NCI-H524 treated with DMSO at 0.1 percent for 48 hours (cell line): Measurements from ENCODE around the gene RPS26.
"Not testable (repeated sequence)": the region's sequence is repeated elsewhere in the genome, so short reads cannot be mapped to it uniquely, and the experiment has no call there.

Experiments used
- DNase-seq: peaks from one replicate; lab custom pipeline; 2025; lab: John Stamatoyannopoulos, UW

Gene RPS26

DNA sequence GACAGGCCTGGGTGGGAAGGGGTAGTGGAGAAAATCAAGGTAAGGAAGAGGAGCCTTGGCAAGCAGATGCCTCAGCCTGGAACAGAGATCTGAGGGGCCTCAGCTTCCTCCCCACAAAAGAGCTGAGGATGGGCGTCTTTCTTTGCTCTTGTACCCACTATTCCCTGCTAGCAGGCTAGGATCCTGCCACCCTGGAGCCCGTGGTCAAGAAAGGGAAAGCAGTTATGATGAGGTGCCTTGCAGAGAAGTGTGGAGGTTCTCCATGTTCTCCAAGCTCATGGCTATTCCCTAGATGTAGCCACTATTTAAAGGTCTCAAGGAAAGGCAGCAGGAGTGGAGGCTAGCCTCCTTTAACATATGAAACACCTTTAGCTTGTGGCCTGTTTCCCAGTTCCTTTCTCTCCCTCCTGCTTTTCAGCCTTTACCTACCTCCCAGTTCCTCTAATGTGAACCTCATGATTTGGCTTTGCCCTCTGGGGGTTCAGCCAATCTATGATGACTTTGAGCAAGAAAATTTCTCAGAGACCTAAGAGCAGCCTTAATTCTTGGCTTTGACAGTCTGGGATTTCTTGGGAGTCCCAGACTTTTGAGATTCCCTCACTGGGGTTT, 19.7 kb upstream of the RPS26 start:
- no peak for DNase-seq

DNA sequence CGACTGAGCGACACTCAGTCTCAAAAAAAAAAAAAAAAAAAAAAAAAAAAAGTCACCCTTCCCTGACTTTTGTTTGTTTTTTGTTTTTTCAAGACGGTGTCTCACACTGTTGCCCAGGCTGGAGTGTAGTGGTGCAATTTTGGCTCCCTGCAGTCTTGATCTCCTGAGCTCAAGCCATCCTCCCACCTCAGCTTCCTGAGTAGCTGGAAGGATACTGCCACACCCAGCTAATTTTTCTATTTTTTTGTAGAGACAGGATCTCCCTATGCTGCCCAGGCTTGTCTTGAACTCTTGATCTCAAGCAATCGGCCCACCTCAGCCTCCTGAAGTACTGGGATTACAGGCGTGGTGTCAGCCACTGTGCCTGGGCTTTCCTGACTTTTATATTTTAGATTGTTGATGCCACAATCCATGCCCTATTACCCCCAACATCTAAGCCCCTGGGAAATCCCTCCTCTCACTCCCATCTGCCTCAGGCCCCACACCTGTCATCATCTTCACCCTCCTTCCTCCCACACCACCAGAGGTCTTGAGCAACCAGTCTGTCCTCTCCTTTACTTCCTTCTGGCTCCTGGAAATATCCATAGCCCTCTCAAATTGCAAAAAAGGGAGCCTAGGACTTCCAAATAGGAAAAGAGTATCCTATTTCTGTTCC, 13.1 kb upstream of the RPS26 start:
- DNase-seq = no peak

DNA sequence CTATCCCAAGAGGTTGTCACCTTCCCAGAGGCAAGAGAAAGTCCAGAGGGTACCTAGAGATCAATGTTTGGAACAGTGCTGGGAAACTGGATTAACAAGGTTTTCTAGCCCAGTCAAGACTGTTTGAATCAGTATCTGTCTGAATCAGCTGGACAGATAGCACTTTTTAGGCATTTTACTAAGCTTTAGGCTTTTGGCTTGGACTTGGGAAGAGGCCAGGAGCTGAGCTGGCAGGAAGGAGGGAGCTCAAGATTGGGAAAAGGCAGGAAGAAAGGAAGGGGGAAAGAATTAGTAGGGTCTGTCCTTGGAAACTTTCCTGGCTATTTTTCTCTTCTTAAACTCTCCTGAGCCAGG, 12.6 kb upstream of the RPS26 start:
- no peak for DNase-seq

DNA sequence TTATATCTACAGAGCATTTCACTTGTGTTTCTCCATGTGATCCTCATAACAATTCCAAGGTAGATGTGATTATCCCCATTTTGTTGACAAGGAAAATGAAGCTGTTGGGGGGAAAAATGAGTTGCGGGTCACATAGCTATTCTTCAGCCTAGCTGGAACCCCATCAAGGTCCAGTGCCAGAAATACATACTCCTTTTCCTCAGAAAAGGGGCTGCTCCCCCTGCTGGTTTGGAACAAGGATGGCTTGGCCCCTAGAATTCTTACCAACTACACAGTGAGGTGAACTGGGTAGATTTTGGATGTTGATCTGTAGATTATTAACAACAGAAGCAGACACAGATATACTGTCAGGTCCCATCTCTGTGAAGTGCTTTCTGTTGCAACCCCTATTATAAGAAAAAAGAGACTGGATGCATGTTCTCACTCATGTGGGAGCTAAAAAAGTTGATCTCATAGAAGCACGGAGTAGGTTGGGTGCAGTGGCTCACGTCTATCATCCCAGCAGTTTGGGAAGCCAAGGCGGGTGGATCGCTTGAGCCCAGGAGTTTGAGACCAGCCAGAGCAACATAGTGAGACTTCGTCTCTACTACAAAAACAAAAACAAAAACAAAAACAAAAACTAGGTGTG, 11.9 kb upstream of the RPS26 start:
- no peak for DNase-seq

DNA sequence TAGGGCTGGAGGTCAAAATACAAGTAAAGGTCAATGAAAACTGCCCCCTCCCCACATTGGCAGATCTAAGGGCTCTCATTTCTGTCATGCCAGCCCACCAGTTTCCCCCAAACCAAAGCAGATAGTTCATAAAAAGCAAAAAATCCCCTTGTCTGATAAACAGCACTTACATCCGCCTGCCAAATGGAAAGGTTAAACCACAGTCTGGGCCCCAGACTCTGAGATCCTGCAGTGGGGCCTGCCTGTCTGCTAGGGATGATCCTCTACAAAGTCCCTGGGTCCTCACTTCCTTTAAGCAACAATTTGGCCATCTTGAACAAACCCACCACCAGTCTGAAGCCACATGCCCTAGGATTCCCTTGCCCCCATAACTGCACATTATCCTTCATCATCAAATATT, 9.7 kb upstream of the RPS26 start:
- no peak for DNase-seq

DNA sequence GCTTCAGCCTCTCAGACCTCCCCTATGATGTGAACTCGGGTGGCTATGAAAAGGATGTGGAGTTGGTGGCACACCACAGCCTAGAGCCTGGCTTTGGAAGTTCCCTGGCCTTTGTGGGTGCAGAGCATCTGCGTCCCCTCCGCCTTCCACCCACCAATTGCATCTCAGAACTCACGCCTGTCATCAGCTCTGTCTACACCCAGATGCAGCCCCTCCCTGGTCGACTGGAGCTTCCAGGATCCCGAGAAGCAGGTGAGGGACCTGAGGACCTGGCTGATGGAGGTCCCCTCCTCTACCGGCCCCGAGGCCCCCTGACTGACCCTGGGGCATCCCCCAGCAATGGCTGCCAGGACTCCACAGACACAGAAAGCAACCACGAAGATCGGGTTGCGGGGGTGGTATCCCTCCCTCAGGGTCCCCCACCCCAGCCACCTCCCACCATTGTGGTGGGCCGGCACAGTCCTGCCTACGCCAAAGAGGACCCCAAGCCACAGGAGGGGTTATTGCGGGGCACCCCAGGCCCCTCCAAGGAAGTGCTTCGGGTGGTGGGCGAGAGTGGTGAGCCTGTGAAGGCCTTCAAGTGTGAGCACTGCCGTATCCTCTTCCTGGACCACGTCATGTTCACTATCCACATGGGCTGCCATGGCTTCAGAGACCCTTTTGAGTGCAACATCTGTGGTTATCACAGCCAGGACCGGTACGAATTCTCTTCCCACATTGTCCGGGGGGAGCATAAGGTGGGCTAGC, 7.0 kb upstream of the RPS26 start:
- DNase-seq = no peak

DNA sequence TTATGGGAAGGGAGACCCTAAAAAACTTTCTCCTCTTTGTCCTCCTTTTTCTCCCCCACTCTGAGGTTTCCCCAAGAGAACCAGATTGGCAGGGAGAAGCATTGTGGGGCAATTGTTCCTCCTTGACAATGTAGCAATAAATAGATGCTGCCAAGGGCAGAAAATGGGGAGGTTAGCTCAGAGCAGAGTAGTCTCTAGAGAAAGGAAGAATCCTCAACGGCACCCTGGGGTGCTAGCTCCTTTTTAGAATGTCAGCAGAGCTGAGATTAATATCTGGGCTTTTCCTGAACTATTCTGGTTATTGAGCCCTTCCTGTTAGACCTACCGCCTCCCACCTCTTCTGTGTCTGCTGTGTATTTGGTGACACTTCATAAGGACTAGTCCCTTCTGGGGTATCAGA, 4.6 kb upstream of the RPS26 start:
- no peak for DNase-seq

DNA sequence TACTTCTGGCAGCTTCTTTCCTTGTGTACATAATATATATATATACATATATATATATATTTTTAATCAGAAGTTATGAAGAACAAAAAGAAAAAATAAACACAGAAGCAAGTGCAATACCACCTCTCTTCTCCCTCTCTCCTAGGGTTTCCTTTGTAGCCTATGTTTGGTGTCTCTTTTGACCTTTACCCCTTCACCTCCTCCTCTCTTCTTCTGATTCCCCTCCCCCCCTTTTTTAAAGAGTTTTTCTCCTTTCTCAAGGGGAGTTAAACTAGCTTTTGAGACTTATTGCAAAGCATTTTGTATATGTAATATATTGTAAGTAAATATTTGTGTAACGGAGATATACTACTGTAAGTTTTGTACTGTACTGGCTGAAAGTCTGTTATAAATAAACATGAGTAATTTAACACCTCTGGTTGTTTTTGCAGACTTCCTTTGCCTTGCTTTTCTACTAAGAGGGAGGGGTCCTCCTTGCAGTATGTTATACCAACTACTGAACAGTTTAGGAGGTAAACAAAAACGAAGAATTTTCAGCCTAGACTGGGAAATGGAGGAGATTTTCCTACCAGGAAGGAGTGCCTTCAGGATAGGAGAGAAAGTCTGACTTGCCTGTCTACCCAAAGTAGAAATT, 3.6 kb upstream of the RPS26 start:
- DNase-seq = no peak

DNA sequence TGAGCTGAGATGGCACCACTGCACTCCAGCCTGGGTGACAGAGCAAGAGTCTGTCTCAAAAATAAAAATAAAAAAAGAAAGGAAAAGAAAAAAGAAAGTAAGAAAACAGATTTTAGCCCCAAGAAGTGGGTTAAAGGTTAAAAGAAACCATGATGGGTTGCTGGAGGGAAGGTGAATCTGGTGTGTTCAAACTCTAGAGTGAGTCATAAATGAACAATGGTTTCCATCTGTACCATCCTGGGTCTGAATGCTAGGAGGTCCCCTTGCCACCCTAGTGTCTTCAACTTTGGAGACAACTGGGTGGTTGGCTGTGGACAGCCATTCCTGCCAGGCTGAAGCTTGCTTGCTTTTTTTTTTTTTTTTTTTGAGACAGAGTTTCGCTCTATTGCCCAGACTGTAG, 1.6 kb upstream of the RPS26 start:
- DNase-seq = no peak

DNA sequence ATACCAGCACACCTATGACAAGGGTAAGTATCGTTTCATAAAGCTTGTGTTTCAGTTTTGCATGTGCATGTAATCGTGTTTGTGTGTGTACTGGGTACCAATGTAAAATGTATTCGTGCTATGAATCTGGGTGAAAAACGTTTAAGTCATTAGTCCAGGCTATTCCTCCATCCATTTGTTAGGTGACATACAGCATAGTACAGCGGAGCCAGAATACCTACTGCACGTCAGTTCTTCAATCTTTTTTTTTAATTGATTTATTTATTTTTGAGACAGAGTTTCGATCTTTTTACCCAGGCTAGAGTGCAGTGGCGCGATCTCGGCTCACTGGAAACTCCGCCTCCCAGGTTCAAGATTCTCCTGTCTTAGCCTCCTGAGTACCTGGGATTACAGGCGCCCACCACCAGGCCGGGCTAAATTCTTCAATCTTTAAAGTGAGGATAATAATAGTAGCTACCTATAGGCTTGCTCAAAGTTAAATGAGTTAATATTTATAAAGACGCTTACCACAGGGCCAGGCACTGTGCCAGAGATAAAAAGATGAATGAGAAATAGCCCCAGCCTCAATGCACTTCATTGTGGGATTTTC, 661 bp upstream of the RPS26 start:
- DNase-seq = no peak

DNA sequence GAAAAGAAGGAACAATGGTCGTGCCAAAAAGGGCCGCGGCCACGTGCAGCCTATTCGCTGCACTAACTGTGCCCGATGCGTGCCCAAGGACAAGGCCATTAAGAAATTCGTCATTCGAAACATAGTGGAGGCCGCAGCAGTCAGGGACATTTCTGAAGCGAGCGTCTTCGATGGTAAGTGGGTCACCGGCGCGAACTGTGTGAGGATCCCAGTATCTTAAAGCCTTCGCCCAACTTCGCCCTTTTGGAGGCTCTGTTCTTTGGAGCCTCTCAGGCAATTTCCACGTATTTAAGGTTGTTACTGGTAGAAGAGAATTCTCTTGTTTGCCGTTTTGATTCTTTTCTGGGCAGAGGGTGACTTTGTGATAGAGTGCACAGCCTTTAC, 704 bp downstream of the RPS26 start:
- not testable (repeated sequence) for DNase-seq

DNA sequence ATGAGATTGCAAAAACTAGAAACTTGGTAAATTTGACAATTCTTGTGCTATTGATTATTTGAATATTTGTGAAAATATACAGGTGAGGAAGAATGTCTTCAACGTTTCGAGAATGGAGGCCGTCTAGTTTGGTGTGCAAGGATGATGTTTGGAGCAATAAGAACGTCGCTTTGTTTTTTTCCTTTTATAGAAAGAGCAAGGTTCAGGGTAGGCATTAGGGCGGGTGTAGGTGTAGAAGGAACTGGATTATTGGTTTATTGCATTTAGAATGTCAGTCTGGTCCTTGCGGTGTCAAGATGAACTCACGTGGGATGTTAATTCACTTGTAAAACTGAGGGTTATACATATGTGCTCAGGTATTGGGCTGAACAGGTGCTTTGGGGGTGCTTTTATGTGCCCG, 1.1 kb downstream of the RPS26 start:
- no peak for DNase-seq

DNA sequence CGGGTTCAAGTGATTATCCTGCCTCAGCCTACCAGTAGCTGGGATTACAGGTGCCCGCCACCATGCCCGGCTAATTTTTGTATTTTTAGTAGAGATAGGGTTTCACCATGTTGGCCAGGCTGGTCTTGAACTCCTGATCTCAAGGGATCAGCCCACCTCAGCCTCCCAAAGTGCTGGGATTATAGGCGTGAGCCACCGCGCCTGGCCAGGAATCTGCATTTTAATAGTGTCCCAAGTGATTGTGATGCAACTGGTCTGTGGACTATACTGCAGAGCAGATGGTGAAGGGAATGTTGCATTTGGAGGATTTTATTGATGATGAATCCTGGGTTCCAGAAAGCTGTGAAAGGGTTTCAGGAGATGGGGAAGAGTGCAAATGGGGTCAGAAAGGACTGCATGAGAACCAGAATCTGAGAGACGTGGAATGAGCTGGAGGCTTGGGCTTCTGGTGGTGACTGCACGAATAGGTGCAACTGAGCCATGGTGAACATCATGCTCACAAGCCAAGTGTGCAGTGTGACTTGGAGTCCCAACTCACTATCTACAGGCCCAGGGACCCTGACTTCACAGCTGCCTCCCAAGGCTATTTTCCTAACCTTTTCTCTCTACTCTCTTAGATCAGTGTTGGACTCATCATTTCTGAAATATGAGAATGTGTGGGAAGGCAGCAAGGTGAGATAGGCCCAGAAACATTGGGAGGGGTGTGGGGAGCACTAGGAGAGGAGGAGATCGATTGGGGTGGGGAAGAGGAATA, 4.5 kb downstream of the RPS26 start:
- DNase-seq = no peak

DNA sequence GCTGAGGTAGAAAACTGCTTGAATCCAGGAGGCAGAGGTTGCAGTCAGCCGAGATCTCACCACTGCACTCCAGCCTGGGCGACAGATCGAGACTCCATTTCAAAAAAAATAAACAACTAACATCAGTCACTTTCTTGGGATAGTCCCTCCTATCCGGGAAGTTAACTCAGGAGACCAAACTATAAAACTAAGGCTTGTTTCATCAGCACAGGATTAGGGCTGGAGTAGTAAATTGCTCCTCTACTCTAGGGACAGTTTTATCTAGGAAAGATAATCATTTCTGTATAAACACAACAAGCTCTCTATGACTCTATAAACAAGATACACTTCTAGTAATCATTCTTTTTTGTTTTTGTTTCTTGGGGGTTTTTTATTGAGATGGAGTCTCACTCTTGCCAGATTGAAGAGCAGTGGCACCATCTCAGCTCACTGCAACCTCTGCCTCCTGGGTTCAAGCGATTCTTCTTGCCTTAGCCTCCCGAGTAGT, 11.7 kb downstream of the RPS26 start:
- no peak for DNase-seq

DNA sequence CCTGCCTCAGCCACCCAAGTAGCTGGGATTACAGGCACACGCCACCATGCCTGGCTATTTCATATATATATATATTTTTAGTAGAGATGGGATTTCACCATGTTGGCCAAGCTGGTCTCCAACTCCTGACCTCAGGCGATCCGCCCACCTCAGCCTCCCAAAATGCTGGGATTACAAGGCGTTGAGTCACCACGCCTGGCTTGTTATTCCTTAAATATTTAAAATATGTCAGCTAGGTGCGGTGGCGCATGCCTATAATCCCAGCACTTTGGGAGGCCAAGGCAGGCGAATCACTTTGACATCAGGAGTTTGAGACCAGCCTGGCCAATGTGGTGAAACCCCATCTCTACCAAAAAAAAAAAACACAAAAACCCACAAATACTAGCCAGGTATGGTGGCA, 18.2 kb downstream of the RPS26 start:
- DNase-seq = not testable (repeated sequence)

DNA sequence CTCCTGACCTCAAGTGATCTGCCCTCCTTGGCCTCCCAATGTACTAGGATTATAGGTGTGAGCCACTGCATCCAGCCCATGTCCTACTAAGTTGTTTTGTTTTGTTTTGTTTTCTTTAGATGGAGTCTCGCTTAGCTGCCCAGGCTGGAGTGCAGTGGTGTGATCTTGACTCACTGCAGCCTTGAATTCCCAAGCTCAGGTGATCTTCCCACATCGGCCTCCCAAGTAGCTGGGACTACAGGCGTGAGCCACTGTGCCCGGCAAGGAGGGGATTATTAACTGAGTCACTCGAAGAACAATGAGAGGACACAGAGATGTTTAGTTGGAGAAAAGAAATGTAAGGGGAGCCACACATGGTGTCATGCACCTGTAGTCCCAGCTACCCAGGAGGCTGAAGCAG, 20.3 kb downstream of the RPS26 start:
- DNase-seq = no peak

DNA sequence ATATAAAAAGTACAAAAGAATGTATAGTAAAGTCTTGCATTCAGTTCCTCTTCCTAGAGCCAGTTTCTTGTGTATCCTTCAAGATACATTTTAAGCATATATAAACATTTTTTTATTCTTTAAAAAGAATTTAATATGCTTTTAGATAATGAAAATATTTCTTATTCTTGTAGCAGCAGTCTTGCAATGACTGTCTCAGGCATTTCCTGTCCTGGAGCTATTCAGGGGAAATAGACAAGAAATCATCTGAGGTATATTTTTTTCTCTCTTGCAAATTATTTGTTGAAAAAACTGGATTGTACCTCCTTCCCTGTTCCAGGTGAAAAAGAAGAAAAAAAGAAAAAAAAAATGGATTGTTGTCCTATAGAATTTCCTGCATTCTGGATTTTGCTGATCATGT, 21.3 kb downstream of the RPS26 start:
- DNase-seq = no peak

DNA sequence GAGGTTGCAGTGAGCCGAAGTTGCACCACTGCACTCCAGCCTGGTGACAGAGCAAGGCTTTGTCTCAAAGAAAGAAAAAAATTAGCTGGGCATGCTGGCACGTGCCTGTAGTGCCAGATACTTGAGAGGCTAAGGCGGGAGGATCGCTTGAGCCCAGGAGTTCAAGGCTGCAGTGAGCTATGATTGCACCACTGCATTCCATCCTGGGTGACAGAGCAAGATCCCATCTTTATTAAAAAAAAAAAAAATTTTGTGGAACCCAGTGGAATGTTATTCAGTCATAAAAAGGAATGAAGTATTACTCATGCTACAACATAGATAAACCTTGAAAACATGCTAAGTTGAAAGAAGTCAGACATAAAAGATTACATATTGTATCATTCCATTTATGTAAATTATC, 29.9 kb downstream of the RPS26 start:
- DNase-seq = no peak

DNA sequence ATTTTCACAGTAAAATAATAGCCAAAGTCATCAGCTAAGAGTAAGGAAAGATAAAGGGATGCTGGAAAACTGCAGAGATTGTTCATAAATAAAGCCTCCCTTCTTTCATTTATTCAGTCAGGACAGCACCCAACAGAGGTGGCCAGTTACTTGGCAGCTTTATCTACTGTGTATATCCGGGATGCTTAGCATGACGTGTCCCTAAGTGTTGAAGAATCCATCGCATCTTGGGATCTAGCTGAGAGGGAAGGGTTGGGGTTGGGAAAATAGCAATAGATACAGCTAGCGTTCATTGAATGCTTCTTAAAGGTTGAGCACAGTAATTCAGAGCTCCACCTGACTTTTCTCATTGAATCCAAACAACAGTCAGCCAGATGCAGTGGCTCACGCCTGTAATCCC, 32.7 kb downstream of the RPS26 start:
- no peak for DNase-seq

DNA sequence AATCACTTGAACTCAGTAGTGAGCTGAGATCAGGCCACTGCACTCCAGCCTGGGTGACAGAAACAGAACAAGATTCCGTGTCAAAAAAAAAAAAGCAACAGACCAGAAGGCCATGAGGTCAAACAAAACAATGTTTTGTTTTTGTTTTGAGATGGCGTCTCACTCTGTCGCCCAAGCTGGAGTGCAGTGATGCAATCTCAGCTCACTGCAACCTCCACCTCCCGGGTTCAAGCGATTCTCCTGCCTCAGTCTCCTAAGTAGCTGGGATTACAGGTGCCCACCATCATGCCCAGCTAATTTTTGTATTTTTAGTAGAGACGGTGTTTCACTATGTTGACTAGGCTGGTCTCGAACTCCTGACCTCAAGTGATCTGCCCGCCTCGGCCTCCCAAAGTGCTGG, 36.2 kb downstream of the RPS26 start:
- DNase-seq = not testable (repeated sequence)

DNA sequence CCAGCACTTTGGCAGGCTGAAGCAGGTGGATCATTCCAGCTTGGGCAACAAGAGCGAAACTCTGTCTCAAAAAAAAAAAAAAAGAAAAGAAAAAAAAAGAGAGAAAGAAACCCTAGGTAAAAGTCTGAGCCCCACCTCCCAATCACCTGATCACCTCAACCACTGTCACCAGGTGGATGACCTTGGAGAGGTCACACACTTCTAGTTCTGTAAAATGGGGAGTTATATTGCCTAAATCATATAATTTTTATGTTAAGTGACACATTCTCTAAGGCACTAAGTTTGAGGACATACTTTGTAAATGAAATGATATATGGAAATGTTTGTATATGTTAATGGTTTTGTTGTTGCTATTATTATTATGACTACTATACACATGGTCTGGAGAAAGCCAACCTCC, 36.7 kb downstream of the RPS26 start:
- no peak for DNase-seq
